Vagina (tissue), 2 donors: ENCODE measurements around the gene EEIG2. TPM values are rescaled to one million over a fixed set of nuclear protein-coding genes. Genes with fewer than 3 reads are reported as not detected.

Experiments
- DNase-seq, 2 donors: peaks; one replicate each; pipeline ENCODE4 v3.0.0-alpha.2; 2017; ENCODE audit errors: extremely low spot score in 2 of 2
- H3K27ac ChIP-seq: fragments of 200-600 bp; sonication (generic); one replicate; pipeline ENCODE4 v1.5.1; 2019
- H3K27me3 ChIP-seq: fragments of 200-600 bp; sonication (generic); one replicate; pipeline ENCODE4 v1.5.1; 2019
- H3K36me3 ChIP-seq, 2 donors: fragments of 200-600 bp; sonication (generic); one replicate each; pipeline ENCODE4 v1.5.1; 2017 to 2019
- H3K4me1 ChIP-seq: fragments of 200-600 bp; sonication (generic); one replicate; pipeline ENCODE4 v1.5.1; 2019
- H3K4me3 ChIP-seq, 2 donors: fragments of 200-600 bp; sonication (generic); 1 replicate in 1 of 2; 2 replicates in 1 of 2; pipeline ENCODE4 v1.5.1; 2016 to 2019
- H3K9me3 ChIP-seq: fragments of 200-600 bp; sonication (generic); one replicate; pipeline ENCODE4 v1.5.1; 2019
- POLR2A ChIP-seq, 2 donors: fragments of 450-650 bp; IDR thresholded peaks; one replicate each; pipeline ENCODE4 v1.6.1; 2017; ENCODE audit warnings: antibody characterized with exemption in 2 of 2, mild to moderate bottlenecking in 2 of 2, moderate library complexity in 2 of 2
- POLR2AphosphoS5 ChIP-seq, 2 donors: sonication (generic); formaldehyde crosslinking; IDR thresholded peaks; one replicate each; pipeline ENCODE4 v1.9.0; 2017; ENCODE audit warnings: antibody characterized with exemption in 2 of 2, mild to moderate bottlenecking in 2 of 2, low read depth in 1 of 2; ENCODE audit not compliant: insufficient read depth in 1 of 2
- intact Hi-C: fragments of 100-400 bp; cut with DNase I; formaldehyde crosslinking; loops from one replicate; pipeline ENCODE4 v1.15.1; 2023
- total RNA-seq: library from RNA; depleted of rRNA; stranded (reverse); fragments of >200 nt; gene quantifications from one replicate; pipeline ENCODE4 v1.2.3, GENCODE V29; 2016
- TF ChIP-seq, protein P1 (sequence below), 3 experiments: fragments of 450-650 bp in 2 of 3; fragments of 200-600 bp in 1 of 3; sonication (generic) in 1 of 3; IDR thresholded peaks; one replicate each; pipeline ENCODE4 v1.5.1; 2017 to 2019; ENCODE audit warnings: antibody characterized with exemption in 3 of 3, mild to moderate bottlenecking in 2 of 3, moderate library complexity in 2 of 3

EEIG2 gene
- total RNA-seq, 1 donor from 2014 or later: 11.5 TPM

DNA sequence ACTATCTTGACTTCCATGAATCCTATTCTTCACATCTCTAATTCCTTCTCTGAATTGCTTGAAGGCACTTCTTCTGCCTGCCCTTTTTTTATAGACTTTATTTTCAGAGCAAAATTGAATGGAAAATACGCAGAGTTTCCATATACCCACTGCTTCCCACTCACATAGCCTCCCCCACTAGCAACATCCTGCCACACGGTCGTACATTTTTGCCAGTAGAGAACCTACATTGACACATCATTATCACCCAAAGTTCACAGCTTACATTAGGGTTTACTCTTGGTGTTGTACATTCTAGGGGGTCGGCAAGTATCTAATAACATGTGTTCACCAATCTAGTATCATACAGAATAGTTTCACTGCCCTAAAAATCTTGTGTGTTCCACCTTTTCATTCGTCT is 12.3 kb downstream of the EEIG2 start:
- peaks cover 8% of the 10 kb centered on the region for H3K4me1 ChIP-seq
- TF ChIP-seq POLR2A (IDR thresholded peaks at IDR 0.05): no peak
- TF ChIP-seq POLR2AphosphoS5 (IDR thresholded peaks at IDR 0.05; ENCODE audit: insufficient read depth in 1 of 2, low read depth in 1 of 2): no peak
- TF ChIP-seq, protein P1, sequence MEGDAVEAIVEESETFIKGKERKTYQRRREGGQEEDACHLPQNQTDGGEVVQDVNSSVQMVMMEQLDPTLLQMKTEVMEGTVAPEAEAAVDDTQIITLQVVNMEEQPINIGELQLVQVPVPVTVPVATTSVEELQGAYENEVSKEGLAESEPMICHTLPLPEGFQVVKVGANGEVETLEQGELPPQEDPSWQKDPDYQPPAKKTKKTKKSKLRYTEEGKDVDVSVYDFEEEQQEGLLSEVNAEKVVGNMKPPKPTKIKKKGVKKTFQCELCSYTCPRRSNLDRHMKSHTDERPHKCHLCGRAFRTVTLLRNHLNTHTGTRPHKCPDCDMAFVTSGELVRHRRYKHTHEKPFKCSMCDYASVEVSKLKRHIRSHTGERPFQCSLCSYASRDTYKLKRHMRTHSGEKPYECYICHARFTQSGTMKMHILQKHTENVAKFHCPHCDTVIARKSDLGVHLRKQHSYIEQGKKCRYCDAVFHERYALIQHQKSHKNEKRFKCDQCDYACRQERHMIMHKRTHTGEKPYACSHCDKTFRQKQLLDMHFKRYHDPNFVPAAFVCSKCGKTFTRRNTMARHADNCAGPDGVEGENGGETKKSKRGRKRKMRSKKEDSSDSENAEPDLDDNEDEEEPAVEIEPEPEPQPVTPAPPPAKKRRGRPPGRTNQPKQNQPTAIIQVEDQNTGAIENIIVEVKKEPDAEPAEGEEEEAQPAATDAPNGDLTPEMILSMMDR (IDR thresholded peaks at IDR 0.05): no peak
- H3K9me3 ChIP-seq: no peaks in the 10 kb centered on the region
- no peak overlapping the region for H3K4me3 ChIP-seq
- DNase-seq: no peak
- H3K27ac ChIP-seq: no peak overlapping the region
- no peaks in the 10 kb centered on the region for H3K27me3 ChIP-seq
- no peaks in the 10 kb centered on the region for H3K36me3 ChIP-seq
- intact Hi-C loops: no loop called here

DNA sequence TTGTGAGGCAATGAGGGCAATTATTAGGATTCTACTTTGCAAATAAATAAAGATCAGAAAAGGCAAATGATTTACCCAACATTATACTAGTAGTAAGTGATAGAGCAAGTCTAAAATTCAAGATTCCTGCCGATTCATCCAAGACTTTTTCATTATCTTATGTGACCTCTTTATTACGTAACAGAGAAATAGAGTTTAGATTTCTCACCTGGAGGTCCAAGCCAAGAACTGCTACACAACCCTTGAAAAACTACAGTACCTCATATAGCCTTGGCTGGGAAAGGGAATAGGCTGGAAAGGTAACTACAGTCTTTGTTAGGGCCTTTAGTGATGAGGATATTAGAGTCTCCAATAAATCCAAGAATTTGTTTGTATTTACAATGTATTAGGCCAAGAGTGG is 13.3 kb downstream of the EEIG2 start:
- Histone ChIP-seq H3K4me1 (peaks cover 8% of the 10 kb centered on the region), H3K36me3 (no peaks in the 10 kb centered on the region), H3K27me3 (no peaks in the 10 kb centered on the region), H3K27ac (no peak overlapping the region), H3K9me3 (no peaks in the 10 kb centered on the region), H3K4me3 (no peak overlapping the region)
- TF ChIP-seq POLR2A (IDR thresholded peaks at IDR 0.05) (no peak), POLR2AphosphoS5 (IDR thresholded peaks at IDR 0.05; ENCODE audit: insufficient read depth in 1 of 2, low read depth in 1 of 2) (no peak)
- TF ChIP-seq, protein P1 (IDR thresholded peaks at IDR 0.05): no peak
- intact Hi-C loops: no loop called here
- DNase-seq: no peak

DNA sequence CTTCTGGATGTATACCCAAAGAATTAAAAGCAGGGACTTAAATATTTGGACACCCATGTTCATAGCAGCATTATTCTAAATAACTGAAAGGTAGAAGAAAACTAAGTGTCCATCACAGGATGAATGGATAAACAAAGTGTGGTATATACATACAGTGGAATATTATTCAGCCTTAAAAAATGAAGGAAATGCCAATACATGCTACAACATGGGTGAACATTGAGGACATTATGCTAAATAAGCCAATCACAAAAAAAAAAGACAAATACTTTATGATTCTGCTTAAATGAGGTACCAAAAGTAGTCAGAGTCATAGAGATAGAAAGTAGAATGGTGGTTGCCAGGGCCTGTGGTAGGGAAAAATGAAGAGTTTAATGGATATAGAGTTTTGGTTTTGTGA is 14.1 kb downstream of the EEIG2 start:
- Histone ChIP-seq H3K4me1 (peaks cover 8% of the 10 kb centered on the region), H3K27me3 (no peaks in the 10 kb centered on the region), H3K27ac (no peak overlapping the region), H3K9me3 (no peaks in the 10 kb centered on the region), H3K36me3 (no peaks in the 10 kb centered on the region), H3K4me3 (no peak overlapping the region)
- TF ChIP-seq POLR2AphosphoS5 (IDR thresholded peaks at IDR 0.05; ENCODE audit: insufficient read depth in 1 of 2, low read depth in 1 of 2): no peak
- TF ChIP-seq, protein P1 (IDR thresholded peaks at IDR 0.05): no peak
- intact Hi-C loops: no loop called here
- no peak for DNase-seq

DNA sequence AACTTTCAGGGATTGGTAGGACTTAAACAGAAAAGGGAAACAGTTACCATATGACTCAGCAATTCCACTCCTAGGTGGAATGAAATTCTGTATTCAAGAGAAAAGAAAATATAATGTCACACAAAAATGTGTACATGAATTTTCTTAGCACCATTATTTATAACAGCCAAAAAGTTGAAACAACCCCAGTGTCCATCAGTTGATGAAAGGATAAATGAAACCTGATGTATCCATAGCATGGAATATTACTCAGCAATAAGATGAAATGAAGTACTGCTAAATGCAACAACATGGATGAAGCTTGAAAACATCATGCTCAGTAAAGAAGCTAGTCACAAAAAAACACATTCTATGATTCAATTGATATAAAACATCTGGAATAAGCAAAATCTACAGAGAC is 15.5 kb downstream of the EEIG2 start:
- H3K27me3 ChIP-seq: no peaks in the 10 kb centered on the region
- no peak overlapping the region for H3K4me3 ChIP-seq
- intact Hi-C loops: no loop called here
- H3K4me1 ChIP-seq: peaks cover 8% of the 10 kb centered on the region
- DNase-seq: no peak
- H3K27ac ChIP-seq: no peak overlapping the region
- H3K9me3 ChIP-seq: no peaks in the 10 kb centered on the region
- TF ChIP-seq POLR2A (IDR thresholded peaks at IDR 0.05): no peak
- TF ChIP-seq POLR2AphosphoS5 (IDR thresholded peaks at IDR 0.05; ENCODE audit: insufficient read depth in 1 of 2, low read depth in 1 of 2): no peak
- TF ChIP-seq, protein P1 (IDR thresholded peaks at IDR 0.05): no peak
- no peaks in the 10 kb centered on the region for H3K36me3 ChIP-seq

DNA sequence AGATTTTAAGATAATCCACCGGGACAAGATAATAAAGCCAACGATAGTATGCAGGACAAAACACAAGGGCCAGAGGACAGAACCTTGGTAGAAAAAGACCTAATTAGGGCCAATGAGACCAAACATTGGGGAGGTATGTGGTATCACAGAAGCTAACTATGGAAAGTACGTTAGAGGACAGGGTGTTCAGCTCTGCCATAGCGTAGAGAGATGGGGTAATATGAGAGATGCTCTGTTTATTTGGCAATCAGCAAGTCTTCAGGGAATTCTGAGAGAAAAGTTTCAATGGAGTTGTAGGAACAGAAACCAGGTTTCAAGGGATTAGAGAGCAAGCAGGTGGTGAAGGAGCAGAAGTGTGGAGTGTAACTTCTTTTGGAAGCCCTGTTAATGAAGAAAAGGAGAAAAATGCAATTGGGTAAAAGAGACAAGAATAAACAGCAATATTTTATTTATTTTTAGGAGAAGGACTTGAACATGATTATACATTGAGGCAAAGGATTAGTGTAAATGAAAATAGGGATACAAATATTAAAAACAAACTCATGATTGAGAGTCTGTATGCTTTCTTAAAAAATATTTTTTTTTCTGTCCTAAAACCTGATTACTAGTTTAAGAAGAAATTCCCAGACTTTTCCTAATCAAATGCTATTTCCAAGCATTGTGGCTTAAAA is 24.0 kb downstream of the EEIG2 start:
- H3K36me3 ChIP-seq: no peaks in the 10 kb centered on the region
- no peaks in the 10 kb centered on the region for H3K27me3 ChIP-seq
- intact Hi-C loops: no loop called here
- peaks cover 6% of the 10 kb centered on the region for H3K4me1 ChIP-seq
- TF ChIP-seq POLR2AphosphoS5 (IDR thresholded peaks at IDR 0.05; ENCODE audit: insufficient read depth in 1 of 2, low read depth in 1 of 2) (no peak), POLR2A (IDR thresholded peaks at IDR 0.05) (no peak)
- TF ChIP-seq, protein P1 (IDR thresholded peaks at IDR 0.05): no peak
- peaks cover 4% of the 10 kb centered on the region for H3K9me3 ChIP-seq
- no peak for DNase-seq
- no peak overlapping the region for H3K4me3 ChIP-seq
- H3K27ac ChIP-seq: no peak overlapping the region
